ENCODE data around the gene RC3H2. TPM values are rescaled to one million over a fixed set of nuclear protein-coding genes. Genes with fewer than 3 reads are reported as not detected.

RC3H2 gene
- total RNA-seq, 1 donor from 2014 or later = 74.4 TPM

- Mint-ChIP-seq H3K27me3 (ENCODE audit: unreplicated experiment) (no peaks in the 10 kb centered on the region), H3K4me1 (ENCODE audit: unreplicated experiment) (peaks cover 40% of the 10 kb centered on the region), H3K4me3 (ENCODE audit: unreplicated experiment) (peak overlapping the region; percentile 91), H3K36me3 (ENCODE audit: unreplicated experiment) (peaks cover under 1% of the 10 kb centered on the region), H3K9me3 (ENCODE audit: unreplicated experiment) (no peaks in the 10 kb centered on the region), H3K27ac (ENCODE audit: unreplicated experiment) (peak overlapping the region; percentile 90)
- DNase-seq (ENCODE audit: extremely low spot score, unreplicated experiment) = no peak
- no peak for TF ChIP-seq CTCF (IDR thresholded peaks at IDR 0.05)
Observed at GRCh38 chr9:122904466-122904822, 715 bp downstream of the RC3H2 start.

GRCh38 chr9:122900791-122901190, 4.4 kb downstream of the RC3H2 start:
- peaks cover 49% of the 10 kb centered on the region for H3K4me1 Mint-ChIP-seq (ENCODE audit: unreplicated experiment)
- no peak for DNase-seq (ENCODE audit: extremely low spot score, unreplicated experiment)
- no peak overlapping the region for H3K4me3 Mint-ChIP-seq (ENCODE audit: unreplicated experiment)
- peak overlapping the region; percentile 62 for H3K27ac Mint-ChIP-seq (ENCODE audit: unreplicated experiment)
- TF ChIP-seq CTCF (IDR thresholded peaks at IDR 0.05) = no peak
- no peaks in the 10 kb centered on the region for H3K27me3 Mint-ChIP-seq (ENCODE audit: unreplicated experiment)
- H3K36me3 Mint-ChIP-seq (ENCODE audit: unreplicated experiment) = peaks cover 9% of the 10 kb centered on the region
- no peaks in the 10 kb centered on the region for H3K9me3 Mint-ChIP-seq (ENCODE audit: unreplicated experiment)

GRCh38 chr9:122897969-122898368, 7.2 kb downstream of the RC3H2 start:
- no peak for TF ChIP-seq CTCF (IDR thresholded peaks at IDR 0.05)
- no peaks in the 10 kb centered on the region for H3K27me3 Mint-ChIP-seq (ENCODE audit: unreplicated experiment)
- no peak for DNase-seq (ENCODE audit: extremely low spot score, unreplicated experiment)
- peaks cover 34% of the 10 kb centered on the region for H3K4me1 Mint-ChIP-seq (ENCODE audit: unreplicated experiment)
- peaks cover 23% of the 10 kb centered on the region for H3K36me3 Mint-ChIP-seq (ENCODE audit: unreplicated experiment)
- no peak overlapping the region for H3K4me3 Mint-ChIP-seq (ENCODE audit: unreplicated experiment)
- H3K9me3 Mint-ChIP-seq (ENCODE audit: unreplicated experiment) = no peaks in the 10 kb centered on the region
- peak overlapping the region; percentile 64 for H3K27ac Mint-ChIP-seq (ENCODE audit: unreplicated experiment)

GRCh38 chr9:122888480-122888879, 16.7 kb downstream of the RC3H2 start:
- Mint-ChIP-seq H3K4me1 (ENCODE audit: unreplicated experiment) (no peaks in the 10 kb centered on the region), H3K36me3 (ENCODE audit: unreplicated experiment) (peaks cover 45% of the 10 kb centered on the region), H3K4me3 (ENCODE audit: unreplicated experiment) (no peak overlapping the region), H3K9me3 (ENCODE audit: unreplicated experiment) (no peaks in the 10 kb centered on the region), H3K27ac (ENCODE audit: unreplicated experiment) (no peak overlapping the region), H3K27me3 (ENCODE audit: unreplicated experiment) (no peaks in the 10 kb centered on the region)
- DNase-seq (ENCODE audit: extremely low spot score, unreplicated experiment) = no peak
- no peak for TF ChIP-seq CTCF (IDR thresholded peaks at IDR 0.05)

GRCh38 chr9:122883125-122883524, 22.0 kb downstream of the RC3H2 start:
- H3K4me3 Mint-ChIP-seq (ENCODE audit: unreplicated experiment) = no peak overlapping the region
- H3K9me3 Mint-ChIP-seq (ENCODE audit: unreplicated experiment) = no peaks in the 10 kb centered on the region
- H3K4me1 Mint-ChIP-seq (ENCODE audit: unreplicated experiment) = no peaks in the 10 kb centered on the region
- peaks cover 34% of the 10 kb centered on the region for H3K36me3 Mint-ChIP-seq (ENCODE audit: unreplicated experiment)
- no peaks in the 10 kb centered on the region for H3K27me3 Mint-ChIP-seq (ENCODE audit: unreplicated experiment)
- no peak overlapping the region for H3K27ac Mint-ChIP-seq (ENCODE audit: unreplicated experiment)
- no peak for DNase-seq (ENCODE audit: extremely low spot score, unreplicated experiment)
- no peak for TF ChIP-seq CTCF (IDR thresholded peaks at IDR 0.05)
